NCI-H1092 treated with DMSO at 0.1 percent for 48 hours (cell line): Measurements from ENCODE around the gene HSD17B12.
"Not testable (repeated sequence)": the region's sequence is repeated elsewhere in the genome, so short reads cannot be mapped to it uniquely, and the experiment has no call there.

Experiments
- DNase-seq: peaks from one replicate; lab custom pipeline; 2025; lab: John Stamatoyannopoulos, UW

The HSD17B12 gene

DNA sequence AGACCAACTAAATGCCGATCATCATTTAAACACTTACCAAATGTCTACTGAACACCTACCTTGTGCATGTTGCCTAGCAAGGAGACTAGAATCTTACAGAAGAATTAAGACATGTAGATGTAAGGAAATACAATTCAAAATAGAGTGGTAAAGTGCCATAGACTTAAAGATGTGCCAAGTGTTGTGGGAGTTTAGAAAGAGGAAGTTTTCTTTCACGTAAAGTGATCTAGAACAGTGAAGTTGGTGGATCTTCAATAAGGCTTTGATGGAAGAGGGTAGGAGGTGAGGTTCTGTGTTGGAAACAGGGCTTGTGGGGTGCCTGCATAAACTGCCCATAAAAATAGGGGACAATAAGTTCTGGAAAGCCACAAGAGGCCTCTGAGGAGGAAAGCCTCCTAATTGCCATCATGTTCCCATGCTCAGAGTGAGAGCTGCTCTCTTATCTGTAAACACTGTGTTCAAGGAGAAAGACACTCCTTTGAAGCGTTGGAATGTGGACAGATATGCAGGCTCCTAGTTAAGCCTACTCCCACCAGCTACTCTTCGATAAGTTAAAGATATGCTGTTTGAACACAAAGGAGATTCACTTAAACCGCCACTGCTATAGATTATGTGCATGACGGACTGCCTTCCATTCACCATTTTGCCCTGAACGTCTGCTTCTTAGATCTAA is 66.7 kb downstream of the HSD17B12 start:
- no peak for DNase-seq

- DNase-seq = no peak
These were observed 67.6 kb downstream of the HSD17B12 start for GRCh38 chr11:43748095-43748494.

DNA sequence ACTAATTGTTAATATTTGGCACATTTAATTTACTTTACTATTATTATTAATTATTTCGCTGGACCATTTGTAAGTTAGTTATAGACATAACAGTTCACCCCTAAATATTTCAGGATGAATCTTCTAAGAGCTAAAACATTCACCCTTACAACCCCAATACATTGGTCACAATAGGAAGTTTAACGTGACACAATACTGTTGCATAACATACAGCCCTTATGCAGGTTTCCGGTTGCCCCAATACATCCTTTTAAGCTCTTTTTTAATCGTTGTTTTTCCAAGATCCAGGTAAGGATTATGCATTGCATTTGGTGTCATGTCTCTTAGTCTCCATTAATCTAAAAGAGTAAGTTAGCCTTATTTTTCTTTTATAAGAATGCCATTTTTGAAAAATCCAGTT is 71.2 kb downstream of the HSD17B12 start:
- no peak for DNase-seq

- no peak for DNase-seq
These were observed 76.0 kb downstream of the HSD17B12 start for GRCh38 chr11:43756575-43756974.

DNA sequence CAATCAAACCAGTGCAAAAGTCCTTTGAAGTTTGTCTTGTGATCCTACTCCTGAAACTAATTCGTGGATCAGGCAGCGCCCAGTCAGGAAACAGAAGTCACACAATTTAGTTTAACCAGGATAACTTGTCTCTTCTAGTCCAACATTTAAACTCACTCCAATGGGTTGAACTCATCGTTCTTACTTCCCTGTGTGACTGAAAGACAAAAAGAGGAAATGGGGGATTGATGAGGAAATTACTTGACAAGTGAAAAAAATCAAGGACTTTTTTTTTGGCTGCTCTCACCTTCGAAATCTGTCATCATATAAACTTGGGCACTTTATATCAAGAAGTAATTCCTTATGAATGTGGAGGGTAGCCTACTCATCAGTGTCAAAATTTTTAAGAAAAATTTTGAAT is 78.4 kb downstream of the HSD17B12 start:
- DNase-seq = no peak

DNA sequence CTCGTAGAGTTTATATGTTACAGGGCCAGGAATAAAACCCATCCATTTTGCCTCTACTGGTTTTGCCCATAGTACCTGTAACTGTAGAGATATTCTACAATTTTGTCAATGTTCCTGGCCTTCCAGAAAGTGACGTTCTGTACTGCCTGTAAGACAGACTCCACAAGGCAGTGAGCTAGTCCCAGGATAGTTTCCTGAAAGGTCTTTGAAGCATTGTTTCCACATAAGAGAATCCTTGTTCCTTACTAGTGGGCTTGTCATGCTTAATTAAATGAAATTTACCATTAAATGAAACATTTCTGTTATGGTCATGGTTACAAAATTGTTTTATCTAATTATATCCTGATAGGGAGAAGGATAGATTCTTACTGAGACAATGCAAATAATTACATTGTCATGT is 80.4 kb downstream of the HSD17B12 start:
- DNase-seq = no peak

DNA sequence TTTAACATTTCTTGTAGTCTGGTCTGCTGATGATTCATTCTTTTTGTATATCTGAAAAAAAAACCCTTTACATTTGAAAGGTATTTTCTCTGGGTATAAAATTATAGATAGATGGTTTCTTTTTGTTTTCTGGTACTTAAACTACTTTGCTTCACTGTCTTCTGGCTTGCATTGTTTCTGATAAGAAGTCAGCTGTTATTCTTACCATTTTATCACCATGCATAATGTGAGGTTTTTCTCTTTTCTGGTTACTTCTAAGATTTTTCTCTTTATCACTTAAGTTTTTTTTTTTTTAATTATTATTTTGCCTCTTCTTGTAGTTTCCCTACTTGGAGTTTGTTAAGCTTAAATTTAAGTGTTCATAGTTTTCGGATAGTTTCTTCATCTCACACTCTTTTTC is 84.7 kb downstream of the HSD17B12 start:
- DNase-seq = no peak

- not testable (repeated sequence) for DNase-seq
These were observed 88.1 kb downstream of the HSD17B12 start for GRCh38 chr11:43768654-43769053.

GRCh38 chr11:43770173-43770572 is 89.6 kb downstream of the HSD17B12 start:
- DNase-seq = no peak

DNA sequence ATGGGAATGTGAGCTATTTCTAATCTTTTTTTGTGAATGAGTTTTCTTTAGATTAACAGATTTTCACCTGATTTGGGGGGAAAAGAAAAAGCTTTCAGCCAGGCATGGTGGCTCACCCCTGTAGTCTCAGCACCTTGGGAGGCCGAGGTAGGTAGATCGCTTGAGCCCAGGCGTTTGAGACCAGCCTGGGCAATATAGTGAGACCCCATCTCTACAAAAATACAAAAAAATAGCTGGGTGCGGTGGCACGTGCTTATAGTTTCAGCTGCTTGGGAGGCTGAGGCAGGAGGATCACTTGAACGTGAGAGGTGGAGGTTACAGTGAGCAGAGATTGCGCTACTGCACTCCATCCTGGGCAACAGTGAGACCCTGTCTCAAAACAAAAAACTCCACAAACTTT is 92.2 kb downstream of the HSD17B12 start:
- no peak for DNase-seq

DNA sequence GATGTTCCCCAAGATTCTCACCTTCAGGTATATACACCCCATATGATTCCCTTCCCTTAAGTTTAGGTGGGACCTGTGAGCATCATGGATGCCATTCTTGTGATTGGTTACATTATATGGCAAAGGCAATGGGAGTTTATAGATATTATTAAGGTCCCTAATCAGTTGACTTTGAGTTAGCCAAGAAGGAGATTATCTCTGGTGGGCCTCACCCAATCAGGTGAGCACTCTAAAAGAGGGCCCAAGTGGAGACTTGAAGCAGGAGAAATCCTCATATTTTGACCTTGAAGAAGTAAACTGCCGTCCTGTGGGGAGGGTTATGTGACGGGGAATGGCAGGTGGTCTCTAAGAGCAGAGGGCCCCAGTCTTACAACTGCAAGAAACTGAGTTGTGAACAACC is 94.2 kb downstream of the HSD17B12 start:
- no peak for DNase-seq

DNA sequence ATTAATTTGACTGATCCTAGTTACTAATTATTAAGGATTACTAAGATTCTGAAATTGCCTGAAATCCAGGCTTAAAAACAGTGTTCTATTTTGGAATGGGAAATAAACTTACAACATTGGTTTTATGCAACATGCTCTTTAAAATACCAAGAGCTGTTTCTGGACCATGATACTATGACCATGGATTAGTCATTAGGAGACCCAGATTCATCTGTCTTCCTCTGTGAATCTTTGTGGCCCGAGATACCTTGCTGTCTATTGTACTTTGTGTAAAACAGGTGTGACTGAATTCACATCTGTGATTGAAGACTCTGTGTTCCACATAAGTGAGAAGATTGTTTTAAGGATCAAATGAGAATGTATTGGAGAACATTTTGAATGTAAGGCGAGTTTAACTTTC is 98.8 kb downstream of the HSD17B12 start:
- DNase-seq = no peak

DNA sequence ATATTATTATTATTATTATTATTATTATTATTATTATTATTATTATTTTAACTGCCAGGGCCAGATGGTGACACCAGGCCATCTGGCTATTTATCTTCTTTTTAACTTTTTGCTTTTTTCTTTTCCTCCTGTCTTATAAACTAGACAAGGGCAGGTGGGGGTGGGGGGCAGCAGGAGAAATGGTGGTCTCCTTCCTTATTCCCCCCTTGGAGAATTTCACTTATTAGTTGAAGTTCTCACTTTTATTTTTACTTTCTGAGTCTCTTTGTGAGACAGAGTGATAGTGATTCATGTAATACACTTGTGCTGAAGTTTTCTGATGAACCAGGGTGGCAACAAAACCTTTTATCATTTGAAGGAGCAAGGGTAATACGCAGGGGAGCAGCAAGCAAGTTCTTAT is 103.8 kb downstream of the HSD17B12 start:
- DNase-seq = no peak

GRCh38 chr11:43784866-43785265 is 104.3 kb downstream of the HSD17B12 start:
- DNase-seq = no peak

GRCh38 chr11:43785318-43785717 is 104.8 kb downstream of the HSD17B12 start:
- no peak for DNase-seq

- no peak for DNase-seq
These were observed 105.5 kb downstream of the HSD17B12 start for GRCh38 chr11:43786016-43786415.

- DNase-seq = no peak
These were observed 107.3 kb downstream of the HSD17B12 start for GRCh38 chr11:43787824-43788223.

- DNase-seq = no peak
These were observed 107.9 kb downstream of the HSD17B12 start for GRCh38 chr11:43788421-43788820.

DNA sequence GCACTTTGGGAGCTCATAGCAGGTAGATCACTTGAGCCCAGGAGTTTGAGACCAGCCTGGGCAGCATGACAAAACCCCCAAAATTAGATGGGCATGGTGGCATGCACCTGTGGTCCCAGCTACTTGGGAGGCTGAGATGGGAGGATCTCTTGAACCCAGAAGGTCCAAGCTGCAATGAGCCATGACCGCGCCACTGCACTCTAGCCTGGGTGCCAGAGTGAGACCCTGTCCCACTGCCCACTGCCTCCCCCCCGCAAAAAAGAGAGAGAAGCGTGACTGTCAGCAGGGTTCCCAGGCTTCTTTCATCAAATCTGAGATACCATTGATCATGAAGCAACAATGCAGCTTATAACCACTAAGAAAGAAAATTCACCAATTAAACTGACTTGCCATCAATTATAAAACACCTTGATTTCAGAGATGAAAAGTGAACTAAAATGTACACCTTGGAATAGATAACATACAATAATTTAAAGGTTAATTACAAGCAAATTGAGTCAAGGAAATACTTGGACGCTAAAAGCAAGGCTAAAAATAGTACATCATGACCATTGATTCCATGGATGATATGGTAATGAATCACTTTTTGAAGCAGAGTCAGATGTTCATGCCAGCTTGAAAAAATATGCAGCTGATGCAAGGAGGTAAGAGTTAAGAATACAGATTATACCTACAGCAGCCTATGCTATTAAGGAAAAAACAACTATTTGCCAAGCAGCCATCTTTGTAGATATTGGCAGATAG is 109.3 kb downstream of the HSD17B12 start:
- no peak for DNase-seq

DNA sequence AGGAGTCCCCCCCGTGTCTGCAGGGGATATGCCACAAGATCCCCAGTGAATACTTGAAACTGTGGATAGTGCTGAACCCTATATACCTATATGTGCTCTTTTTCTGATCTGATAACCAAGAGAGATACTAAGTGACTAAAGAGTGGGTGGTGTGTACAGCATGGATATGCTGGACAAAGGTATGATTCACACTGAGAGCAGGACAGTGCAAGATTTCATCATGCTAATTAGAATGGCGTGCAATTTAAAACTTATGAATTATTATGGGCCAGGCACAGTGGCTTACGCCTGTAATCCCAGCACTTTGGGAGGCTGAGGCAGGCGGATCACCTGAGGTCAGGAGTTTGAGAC is 109.9 kb downstream of the HSD17B12 start:
- DNase-seq = no peak

DNA sequence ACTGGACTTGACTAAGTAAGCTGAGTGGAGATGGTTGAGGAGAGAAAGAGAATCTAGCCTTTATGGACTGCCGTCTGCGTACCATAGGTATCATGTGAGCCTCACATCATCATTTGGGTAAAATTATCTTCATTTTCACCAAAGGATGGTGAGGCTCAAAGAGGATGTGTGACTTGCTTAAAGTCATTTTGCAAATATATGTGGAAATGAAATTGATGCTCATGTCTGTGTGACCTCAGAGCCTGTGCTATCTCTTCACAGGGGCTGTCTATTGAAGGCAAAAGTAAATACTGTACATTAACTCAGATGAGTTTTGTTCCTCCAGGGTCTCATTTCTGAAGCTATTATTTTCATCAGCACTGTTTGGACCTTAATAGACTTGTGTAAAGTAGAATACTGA is 116.8 kb downstream of the HSD17B12 start:
- DNase-seq = no peak

DNA sequence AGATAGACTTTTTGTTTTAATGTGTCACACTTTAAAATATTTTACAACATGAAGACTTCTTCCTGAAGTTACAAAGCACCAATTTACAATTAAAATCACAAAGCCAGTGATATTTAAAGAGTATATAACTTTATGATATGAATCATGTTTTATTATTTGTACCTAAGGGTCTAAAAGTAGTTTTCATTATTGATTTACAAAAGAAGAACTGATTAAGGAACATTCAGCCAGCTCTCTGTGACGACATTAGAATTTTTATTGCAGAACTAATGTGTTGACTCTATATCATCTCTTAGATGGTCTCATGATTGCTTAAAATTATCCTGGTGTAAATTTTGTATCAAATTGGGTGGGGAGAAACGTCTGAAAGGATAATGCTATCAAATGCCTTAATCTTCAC is 117.3 kb downstream of the HSD17B12 start:
- DNase-seq = no peak

GRCh38 chr11:43802509-43802908 is 122.0 kb downstream of the HSD17B12 start:
- DNase-seq = no peak

DNA sequence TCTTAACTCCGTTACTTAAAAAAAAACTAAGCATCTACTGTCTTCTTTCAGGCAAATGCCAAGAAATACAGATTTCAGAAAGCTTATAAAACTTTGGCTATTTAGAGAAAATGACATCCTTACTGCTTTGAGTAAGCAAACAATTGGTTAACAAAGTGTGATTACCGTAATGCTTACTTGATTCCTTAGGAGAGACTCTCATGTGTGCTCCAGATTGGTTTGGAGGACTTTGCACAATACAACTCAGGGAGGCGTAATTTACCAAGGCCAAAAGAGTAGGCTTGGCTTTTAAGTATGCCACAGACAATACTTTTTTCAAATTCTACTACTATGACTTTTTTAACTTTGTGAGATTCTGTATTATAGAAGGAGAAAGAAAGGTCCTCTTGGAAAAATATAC is 123.2 kb downstream of the HSD17B12 start:
- DNase-seq = no peak
